Liver (tissue), 9 donors: ENCODE measurements around the gene PRPS2. TPM values are rescaled to one million over a fixed set of nuclear protein-coding genes. Genes with fewer than 3 reads are reported as not detected.

Experiments
- DNase-seq: peaks from one replicate; pipeline ENCODE4 v3.0.0-alpha.2; 2017; ENCODE audit warnings: low spot score
- H3K27ac ChIP-seq, 2 donors: one replicate each; pipeline ENCODE4 v1.7.0; 2013; ENCODE audit warnings: inconsistent platforms in 2 of 2, low read length in 2 of 2, control low read depth in 1 of 2, low read depth in 1 of 2, mild to moderate bottlenecking in 1 of 2
- H3K27me3 ChIP-seq, 4 donors: one replicate each; pipeline versions ENCODE4 v1.6.1 to v1.7.0; 2013; ENCODE audit warnings: low read length in 3 of 4, inconsistent platforms in 1 of 4, mild to moderate bottlenecking in 1 of 4, moderate library complexity in 1 of 4; ENCODE audit not compliant: control insufficient read depth in 4 of 4, insufficient read depth in 4 of 4
- H3K36me3 ChIP-seq, 4 donors: one replicate each; pipeline versions ENCODE4 v1.6.1 to v1.7.0; 2013; ENCODE audit warnings: low read length in 3 of 4, mild to moderate bottlenecking in 3 of 4, low read depth in 1 of 4, moderate library complexity in 1 of 4; ENCODE audit not compliant: control insufficient read depth in 4 of 4, insufficient read depth in 3 of 4
- H3K4me1 ChIP-seq, 4 donors: one replicate each; pipeline versions ENCODE4 v1.6.1 to v1.7.0; 2013; ENCODE audit warnings: low read length in 3 of 4, mild to moderate bottlenecking in 3 of 4, moderate library complexity in 1 of 4; ENCODE audit not compliant: control insufficient read depth in 4 of 4, insufficient read depth in 4 of 4
- H3K4me3 ChIP-seq, 3 donors: one replicate each; pipeline versions ENCODE4 v1.6.1 to v1.7.0; 2013; ENCODE audit warnings: low read length in 3 of 3, control low read depth in 1 of 3, low read depth in 1 of 3, mild to moderate bottlenecking in 1 of 3
- H3K9ac ChIP-seq, 2 donors: one replicate each; pipeline ENCODE4 v1.7.0; 2013; ENCODE audit warnings: low read length in 2 of 2, mild to moderate bottlenecking in 2 of 2, moderate library complexity in 2 of 2, control low read depth in 1 of 2, low read depth in 1 of 2
- H3K9me3 ChIP-seq, 4 donors: one replicate each; pipeline versions ENCODE4 v1.6.1 to v1.7.0; 2013; ENCODE audit warnings: low read length in 3 of 4; ENCODE audit not compliant: control insufficient read depth in 4 of 4
- ATF3 ChIP-seq: IDR thresholded peaks from 2 replicates; pipeline ENCODE4 v1.6.1; 2016; ENCODE audit warnings: antibody characterized with exemption
- CTCF ChIP-seq: fragments of 150-350 bp; IDR thresholded peaks from 2 replicates; pipeline ENCODE4 v1.5.1; 2017; ENCODE audit warnings: improper control_type of control experiment, low read depth, low read length; ENCODE audit not compliant: missing input control
- EGR1 ChIP-seq, 2 donors: IDR thresholded peaks; 2 replicates each; pipeline ENCODE4 v1.6.1; 2016 to 2018; ENCODE audit warnings: antibody characterized with exemption in 2 of 2, low read depth in 2 of 2
- FOXA1 ChIP-seq: IDR thresholded peaks from 2 replicates; pipeline ENCODE4 v1.6.1; 2016; ENCODE audit warnings: antibody characterized with exemption
- FOXA2 ChIP-seq: IDR thresholded peaks from 2 replicates; pipeline ENCODE4 v1.6.1; 2016; ENCODE audit warnings: antibody characterized with exemption
- GABPA ChIP-seq, 2 donors: IDR thresholded peaks in 1 of 2; conservative IDR thresholded peaks in 1 of 2; 2 replicates each; pipeline ENCODE4 v1.6.1; 2016; ENCODE audit warnings: antibody characterized with exemption in 2 of 2, mild to moderate bottlenecking in 1 of 2, moderate library complexity in 1 of 2
- HNF4A ChIP-seq, 2 donors: conservative IDR thresholded peaks; 2 replicates each; pipeline ENCODE4 v1.6.1; 2016; ENCODE audit warnings: antibody characterized with exemption in 2 of 2, mild to moderate bottlenecking in 2 of 2
- HNF4G ChIP-seq: IDR thresholded peaks from 2 replicates; pipeline ENCODE4 v1.6.1; 2016; ENCODE audit warnings: antibody characterized with exemption
- JUND ChIP-seq, 2 donors: IDR thresholded peaks; 2 replicates each; pipeline ENCODE4 v1.6.1; 2016; ENCODE audit warnings: antibody characterized with exemption in 2 of 2
- MAX ChIP-seq: IDR thresholded peaks from 2 replicates; pipeline ENCODE4 v1.6.1; 2016; ENCODE audit warnings: antibody characterized with exemption
- NR2F2 ChIP-seq: IDR thresholded peaks from 2 replicates; pipeline ENCODE4 v1.6.1; 2016; ENCODE audit warnings: antibody characterized with exemption
- REST ChIP-seq: IDR thresholded peaks from 2 replicates; pipeline ENCODE4 v1.6.1; 2016; ENCODE audit warnings: antibody characterized with exemption, mild to moderate bottlenecking
- RXRA ChIP-seq, 2 donors: IDR thresholded peaks; 2 replicates each; pipeline ENCODE4 v1.6.1; 2017 to 2018; ENCODE audit warnings: antibody characterized with exemption in 2 of 2, mild to moderate bottlenecking in 1 of 2
- SP1 ChIP-seq: IDR thresholded peaks from 2 replicates; pipeline ENCODE4 v1.6.1; 2018; ENCODE audit warnings: antibody characterized with exemption, mild to moderate bottlenecking
- TAF1 ChIP-seq: conservative IDR thresholded peaks from 2 replicates; pipeline ENCODE4 v1.6.1; 2016; ENCODE audit warnings: antibody characterized with exemption, mild to moderate bottlenecking
- YY1 ChIP-seq: IDR thresholded peaks from 2 replicates; pipeline ENCODE4 v1.6.1; 2016; ENCODE audit warnings: antibody characterized with exemption, mild to moderate bottlenecking
- ZBTB33 ChIP-seq: IDR thresholded peaks from 2 replicates; pipeline ENCODE4 v1.6.1; 2016; ENCODE audit warnings: antibody characterized with exemption
- WGBS: extraction: QIAGEN DNeasy Blood & Tissue Kit; methylation state at CpG from one replicate; pipeline ENCODE4 v1.1.7; 2013; 5-methylcytosine and 5-hydroxymethylcytosine counted together
- polyA plus RNA-seq, 2 donors: library from polyadenylated mRNA; stranded (reverse) in 1 of 2; unstranded in 1 of 2; fragments of 200-250 nt in 1 of 2; fragments of >200 nt in 1 of 2; fragmentation: Nextera tagmentation in 1 of 2; extraction: Ambion mirVana in 1 of 2; gene quantifications; one replicate each; pipeline versions ENCODE4 v1.2.1 to v1.2.3, GENCODE V29; 2013 to 2015
- total RNA-seq, 2 donors: library from RNA; depleted of rRNA; stranded (reverse); fragments of >200 nt; gene quantifications; one replicate each; pipeline ENCODE4 v1.2.3, GENCODE V29; 2014
- donor health status: healthy.
- donor health status: healthy.
- donor health status: healthy.
- donor health status: healthy.
- donor health status: healthy.

PRPS2 gene
- total and polyA plus RNA-seq, 4 donors, result 12.7 to 19.9 (median 13.5) TPM

- Histone ChIP-seq H3K27me3 (no peaks in the 10 kb centered on the region), H3K4me3 (no peak overlapping the region), H3K36me3 (peaks cover 0 to 18% (median 5%) of the 10 kb centered on the region in 4 donors), H3K27ac (no peak overlapping the region), H3K9ac (no peak overlapping the region), H3K9me3 (no peaks in the 10 kb centered on the region), H3K4me1 (no peaks in the 10 kb centered on the region)
- TF ChIP-seq YY1 (no peak), TAF1 (no peak), REST (no peak), ATF3 (no peak), FOXA2 (no peak), HNF4A (conservative IDR thresholded peaks at IDR 0.05) (no peak), JUND (IDR thresholded peaks at IDR 0.05) (no peak), FOXA1 (no peak), EGR1 (IDR thresholded peaks at IDR 0.05; ENCODE audit: low read depth in 2 of 2) (no peak), SP1 (no peak), CTCF (no peak), MAX (no peak), GABPA (IDR thresholded peaks at IDR 0.05 in 1 of 2, conservative IDR thresholded peaks at IDR 0.05 in 1 of 2) (no peak), NR2F2 (no peak), RXRA (IDR thresholded peaks at IDR 0.05) (no peak)
- no peak for DNase-seq
- 93% methylated on average over 7 of the region's 7 CpGs for WGBS
Observed at GRCh38 chrX:12820737-12821136, 29.5 kb downstream of the PRPS2 start.

- H3K4me3 ChIP-seq, result no peak overlapping the region
- H3K36me3 ChIP-seq, result peaks cover 0 to 18% (median 5%) of the 10 kb centered on the region in 4 donors
- 87% methylated on average over 9 of the region's 9 CpGs for WGBS
- TF ChIP-seq ATF3, result no peak
- TF ChIP-seq JUND (IDR thresholded peaks at IDR 0.05), result no peak
- no peak for TF ChIP-seq YY1
- TF ChIP-seq SP1, result no peak
- TF ChIP-seq MAX, result no peak
- TF ChIP-seq EGR1 (IDR thresholded peaks at IDR 0.05; ENCODE audit: low read depth in 2 of 2), result no peak
- TF ChIP-seq HNF4G, result no peak
- no peak for TF ChIP-seq REST
- no peak for TF ChIP-seq TAF1
- TF ChIP-seq ZBTB33, result no peak
- TF ChIP-seq HNF4A (conservative IDR thresholded peaks at IDR 0.05), result no peak
- H3K27ac ChIP-seq, result no peak overlapping the region
- H3K9ac ChIP-seq, result no peak overlapping the region
- no peak for DNase-seq
- no peaks in the 10 kb centered on the region for H3K27me3 ChIP-seq
- no peaks in the 10 kb centered on the region for H3K4me1 ChIP-seq
- no peaks in the 10 kb centered on the region for H3K9me3 ChIP-seq
Observed at GRCh38 chrX:12824944-12825343, 33.7 kb downstream of the PRPS2 start.
